Stomach (tissue), 4 donors: Measurements from ENCODE around the gene RSPO3.

ENCODE experiments used
- POLR2AphosphoS5 ChIP-seq, 3 donors: sonication (generic); formaldehyde crosslinking; IDR thresholded peaks; one replicate each; pipeline ENCODE4 v1.6.1; 2016; ENCODE audit warnings: antibody characterized with exemption in 3 of 3
- TF ChIP-seq, protein P1 (sequence below), 7 experiments: fragments of 450-650 bp in 4 of 7; fragments of 200-600 bp in 3 of 7; sonication (generic) in 3 of 7; IDR thresholded peaks; one replicate each; pipeline ENCODE4 v1.5.1; 2016 to 2019; ENCODE audit warnings: antibody characterized with exemption in 7 of 7, control low read depth in 2 of 7, mild to moderate bottlenecking in 1 of 7

DNA sequence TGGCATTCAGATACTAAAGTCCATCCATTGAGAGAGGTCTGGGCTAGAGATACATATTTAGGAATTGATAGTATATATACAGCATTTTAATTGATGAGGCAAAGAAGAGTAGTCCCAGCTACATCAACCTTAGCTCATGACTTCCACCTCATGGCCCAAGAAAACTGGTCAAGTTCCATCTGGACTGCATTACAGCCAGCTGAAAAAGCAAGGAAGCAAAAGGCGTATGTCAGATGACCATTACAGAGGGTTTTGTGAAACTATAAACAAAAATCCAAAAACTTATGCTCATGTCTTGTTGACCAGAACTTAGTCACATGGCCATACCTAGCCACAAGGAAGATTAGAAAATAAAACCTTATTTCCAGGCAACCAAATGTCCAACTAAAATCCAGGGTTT is 101.4 kb downstream of the RSPO3 start:
- TF ChIP-seq POLR2AphosphoS5 (IDR thresholded peaks at IDR 0.05): no peak
- TF ChIP-seq, protein P1, sequence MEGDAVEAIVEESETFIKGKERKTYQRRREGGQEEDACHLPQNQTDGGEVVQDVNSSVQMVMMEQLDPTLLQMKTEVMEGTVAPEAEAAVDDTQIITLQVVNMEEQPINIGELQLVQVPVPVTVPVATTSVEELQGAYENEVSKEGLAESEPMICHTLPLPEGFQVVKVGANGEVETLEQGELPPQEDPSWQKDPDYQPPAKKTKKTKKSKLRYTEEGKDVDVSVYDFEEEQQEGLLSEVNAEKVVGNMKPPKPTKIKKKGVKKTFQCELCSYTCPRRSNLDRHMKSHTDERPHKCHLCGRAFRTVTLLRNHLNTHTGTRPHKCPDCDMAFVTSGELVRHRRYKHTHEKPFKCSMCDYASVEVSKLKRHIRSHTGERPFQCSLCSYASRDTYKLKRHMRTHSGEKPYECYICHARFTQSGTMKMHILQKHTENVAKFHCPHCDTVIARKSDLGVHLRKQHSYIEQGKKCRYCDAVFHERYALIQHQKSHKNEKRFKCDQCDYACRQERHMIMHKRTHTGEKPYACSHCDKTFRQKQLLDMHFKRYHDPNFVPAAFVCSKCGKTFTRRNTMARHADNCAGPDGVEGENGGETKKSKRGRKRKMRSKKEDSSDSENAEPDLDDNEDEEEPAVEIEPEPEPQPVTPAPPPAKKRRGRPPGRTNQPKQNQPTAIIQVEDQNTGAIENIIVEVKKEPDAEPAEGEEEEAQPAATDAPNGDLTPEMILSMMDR (IDR thresholded peaks at IDR 0.05): no peak
